Common myeloid progenitor, CD34-positive (primary cell): ENCODE data around the gene CBY3.
A peak's percentile ranks its signal among the peaks of the same experiment; 100 is the strongest.
"Not testable (repeated sequence)": the region's sequence is repeated elsewhere in the genome, so short reads cannot be mapped to it uniquely, and the experiment has no call there.

Experiments
- CTCF ChIA-PET: fragments of 350-600 bp; sonication (Branson Sonifier 250); formaldehyde crosslinking; loops from one replicate; lab custom pipeline; 2021; ENCODE audit warnings: antibody characterized with exemption; lab: Charles Lee
- POLR2A ChIA-PET: fragments of 350-600 bp; sonication (Branson Sonifier 250); formaldehyde crosslinking; loops from one replicate; lab custom pipeline; 2021; ENCODE audit warnings: antibody characterized with exemption; lab: Charles Lee
- DNase-seq, 3 donors: peaks; one replicate each; pipeline versions ENCODE4 v3.0.0 to v3.0.0-alpha.2; 2013
- H3K27ac ChIP-seq, 2 experiments: 1 replicate in 1 of 2; 2 replicates in 1 of 2; pipeline ENCODE4 v1.7.0; 2013; ENCODE audit warnings: inconsistent platforms in 2 of 2, low read length in 2 of 2, mild to moderate bottlenecking in 2 of 2, low read depth in 1 of 2, moderate library complexity in 1 of 2; ENCODE audit not compliant: severe bottlenecking in 2 of 2, insufficient read depth in 1 of 2, poor library complexity in 1 of 2
- H3K27me3 ChIP-seq, 5 experiments: replicated peaks in 2 of 5; 1 replicate in 3 of 5; 2 replicates in 2 of 5; pipeline versions ENCODE4 v1.6.1 to v1.7.0; 2013; ENCODE audit warnings: low read length in 4 of 5, mild to moderate bottlenecking in 2 of 5, moderate library complexity in 2 of 5, inconsistent platforms in 1 of 5; ENCODE audit not compliant: insufficient read depth in 5 of 5, control insufficient read depth in 4 of 5
- H3K36me3 ChIP-seq, 4 experiments: 1 replicate in 2 of 4; 2 replicates in 2 of 4; pipeline versions ENCODE4 v1.6.1 to v1.7.0; 2013; ENCODE audit warnings: low read length in 3 of 4, control low read depth in 1 of 4, mild to moderate bottlenecking in 1 of 4; ENCODE audit not compliant: control insufficient read depth in 4 of 4, insufficient read depth in 4 of 4
- H3K4me1 ChIP-seq, 4 experiments: 1 replicate in 3 of 4; 2 replicates in 1 of 4; pipeline versions ENCODE4 v1.6.1 to v1.7.1; 2013; ENCODE audit warnings: low read length in 3 of 4, mild to moderate bottlenecking in 3 of 4, control low read depth in 1 of 4, inconsistent platforms in 1 of 4, moderate library complexity in 1 of 4; ENCODE audit not compliant: control insufficient read depth in 4 of 4, insufficient read depth in 4 of 4; ENCODE audit errors: control extremely low read depth in 1 of 4
- H3K4me3 ChIP-seq, 7 experiments: 1 replicate in 4 of 7; 2 replicates in 3 of 7; pipeline versions ENCODE4 v1.5.1 to v1.7.0; 2013; ENCODE audit warnings: mild to moderate bottlenecking in 7 of 7, low read length in 6 of 7, moderate library complexity in 6 of 7, inconsistent platforms in 2 of 7, low read depth in 2 of 7, control low read depth in 1 of 7; ENCODE audit not compliant: insufficient read depth in 4 of 7, control insufficient read depth in 1 of 7; ENCODE audit errors: extremely low read depth in 1 of 7
- H3K9me3 ChIP-seq, 5 experiments: 1 replicate in 4 of 5; 2 replicates in 1 of 5; pipeline versions ENCODE4 v1.6.1 to v1.7.1; 2013; ENCODE audit warnings: low read length in 4 of 5, mild to moderate bottlenecking in 2 of 5, inconsistent platforms in 1 of 5, low read depth in 1 of 5, moderate library complexity in 1 of 5; ENCODE audit not compliant: control insufficient read depth in 4 of 5, insufficient read depth in 2 of 5; ENCODE audit errors: control extremely low read depth in 1 of 5
- WGBS: methylation state at CpG from one replicate; pipeline ENCODE4 v1.1.5; 2013; ENCODE audit not compliant: insufficient coverage; 5-methylcytosine and 5-hydroxymethylcytosine counted together

The CBY3 gene

GRCh38 chr5:179641745-179642144 lies 39.1 kb downstream of the CBY3 start:
- H3K9me3 ChIP-seq, H3K4me1 ChIP-seq: not testable (repeated sequence)
- whole genome bisulfite sequencing, result no CpG with 5 or more reads among the region's 4 CpGs

GRCh38 chr5:179639296-179639695 lies 41.5 kb downstream of the CBY3 start:
- 99% methylated on average over 9 of the region's 11 CpGs for WGBS
- H3K9me3 ChIP-seq, H3K4me3 ChIP-seq, H3K27me3 ChIP-seq, DNase-seq, POLR2A ChIA-PET, H3K4me1 ChIP-seq, H3K36me3 ChIP-seq, H3K27ac ChIP-seq: not testable (repeated sequence)
- CTCF ChIA-PET, result interaction anchor here (1.1 to 1.3 kb wide), 2 partner anchors 22 to 158 kb away, joined by 3 read pairs; no protein-coding TSS in a partner anchor

More at GRCh38 chr5:179641745-179642144, 39.1 kb downstream of the CBY3 start:
- CTCF ChIA-PET, H3K4me3 ChIP-seq, POLR2A ChIA-PET, H3K36me3 ChIP-seq, H3K27me3 ChIP-seq, DNase-seq, H3K27ac ChIP-seq: not testable (repeated sequence)

- H3K27me3 ChIP-seq, H3K4me1 ChIP-seq, CTCF ChIA-PET, H3K27ac ChIP-seq, POLR2A ChIA-PET, H3K9me3 ChIP-seq, DNase-seq, H3K36me3 ChIP-seq: not testable (repeated sequence)
- no CpG with 5 or more reads among the region's 49 CpGs for WGBS
- peak overlapping the region in 2 of 7 experiments; percentile 43 to 50 for H3K4me3 ChIP-seq
Measured at GRCh38 chr5:179634370-179635172, 46.3 kb downstream of the CBY3 start.

GRCh38 chr5:179633501-179634369 lies 47.1 kb downstream of the CBY3 start:
- ChIA-PET CTCF (interaction anchor here (1.1 to 1.4 kb wide), 2 partner anchors 10 to 13 kb away, joined by 3 to 4 read pairs; partner anchors contain the start of gene HNRNPH1), POLR2A (interaction anchor here (0.6 to 1.4 kb wide), 3 partner anchors 10 to 803 kb away, joined by 3 to 10 read pairs (median 4); partner anchors contain the start of gene HNRNPH1)
- H3K9me3 ChIP-seq, DNase-seq, H3K36me3 ChIP-seq, H3K27me3 ChIP-seq, H3K27ac ChIP-seq, H3K4me1 ChIP-seq: not testable (repeated sequence)
- peak overlapping the region; percentile 14 to 70 (median 43) for H3K4me3 ChIP-seq
- WGBS, result 86% methylated on average over 16 of the region's 38 CpGs
